ENCODE results near the gene DHRS4L2. TPM values are rescaled to one million over a fixed set of nuclear protein-coding genes. Genes with fewer than 3 reads are reported as not detected.

DHRS4L2 gene
- total and polyA plus RNA-seq, 10 of the 15 experiments (the other 5 are each of a cell fraction or from before 2014, with no cell fraction given), result 2.8 to 49.3 (median 21.8) TPM

Other genes starting within 250 kb of the DHRS4L2 start
Only the 7 nearest of the 20 such genes appear.
- 35.7 and 38.1 TPM in 2 replicates for gene DHRS4, start 35.2 kb upstream of the DHRS4L2 start, total RNA-seq (2014; rRNA removed)
- 18.2 and 19.7 TPM in 2 replicates for gene DHRS4, start 35.2 kb upstream of the DHRS4L2 start, total RNA-seq (2014; rRNA removed; fragmentation: Illumina TruSeq; extraction: Trizol)
- 24.3 TPM in 2 replicates for gene DHRS4, start 35.2 kb upstream of the DHRS4L2 start, total RNA-seq (2021)
- gene DHRS4, start 35.2 kb upstream of the DHRS4L2 start, polyA plus RNA-seq (2011; rRNA removed), result 10.1 and 12.2 TPM in 2 replicates
- gene DHRS4, start 35.2 kb upstream of the DHRS4L2 start, polyA plus RNA-seq (2014; fragmentation: Illumina TruSeq; extraction: Trizol), result 16.6 and 20.1 TPM in 2 replicates
- 1 to 10 TPM; 2.4 to 8.2 TPM for gene DHRS4, start 35.2 kb upstream of the DHRS4L2 start, polyA plus RNA-seq (2014; fragmentation: Nextera tagmentation; extraction: Ambion mirVana)
- gene DHRS4, start 35.2 kb upstream of the DHRS4L2 start, polyA plus RNA-seq (2014; rRNA removed), result 31.6 and 36.0 TPM in 2 replicates
- gene DHRS4, start 35.2 kb upstream of the DHRS4L2 start, polyA plus RNA-seq (2016; fragmentation: Nextera tagmentation; extraction: Ambion mirVana), result 10 to 100 TPM; 32.9 to 33.4 TPM
- gene CARMIL3, start 63.1 kb downstream of the DHRS4L2 start, total RNA-seq (2014; rRNA removed), result 0.17 and 0.27 TPM in 2 replicates
- 0.09 and 0.14 TPM in 2 replicates for gene CARMIL3, start 63.1 kb downstream of the DHRS4L2 start, total RNA-seq (2014; rRNA removed; fragmentation: Illumina TruSeq; extraction: Trizol)
- 0.26 and 0.72 TPM in 2 replicates for gene CARMIL3, start 63.1 kb downstream of the DHRS4L2 start, total RNA-seq (2021)
- 0.22 and 0.26 TPM in 2 replicates for gene CARMIL3, start 63.1 kb downstream of the DHRS4L2 start, polyA plus RNA-seq (2011; rRNA removed)
- gene CARMIL3, start 63.1 kb downstream of the DHRS4L2 start, polyA plus RNA-seq (2014; fragmentation: Illumina TruSeq; extraction: Trizol), result 0.08 and 0.13 TPM in 2 replicates
- gene CARMIL3, start 63.1 kb downstream of the DHRS4L2 start, polyA plus RNA-seq (2014; fragmentation: Nextera tagmentation; extraction: Ambion mirVana), result not detected
- 0.32 and 0.33 TPM in 2 replicates for gene CARMIL3, start 63.1 kb downstream of the DHRS4L2 start, polyA plus RNA-seq (2014; rRNA removed)
- under 1 TPM in 1 of 2 experiments, not detected in 1; 0.25 TPM for gene CARMIL3, start 63.1 kb downstream of the DHRS4L2 start, polyA plus RNA-seq (2016; fragmentation: Nextera tagmentation; extraction: Ambion mirVana)
- not detected in 2 replicates for gene CPNE6, start 82.6 kb downstream of the DHRS4L2 start, total RNA-seq (2014; rRNA removed)
- not detected in 2 replicates for gene CPNE6, start 82.6 kb downstream of the DHRS4L2 start, total RNA-seq (2014; rRNA removed; fragmentation: Illumina TruSeq; extraction: Trizol)
- gene CPNE6, start 82.6 kb downstream of the DHRS4L2 start, total RNA-seq (2021), result 0.13 and 0.18 TPM in 2 replicates
- gene CPNE6, start 82.6 kb downstream of the DHRS4L2 start, polyA plus RNA-seq (2011; rRNA removed), result 0.07 TPM in 1 of 2 replicates, not detected in the other
- gene CPNE6, start 82.6 kb downstream of the DHRS4L2 start, polyA plus RNA-seq (2014; fragmentation: Illumina TruSeq; extraction: Trizol), result 0.43 TPM in 1 of 2 replicates, not detected in the other
- under 1 TPM in 1 of 2 experiments, not detected in 1; 0.06 TPM for gene CPNE6, start 82.6 kb downstream of the DHRS4L2 start, polyA plus RNA-seq (2014; fragmentation: Nextera tagmentation; extraction: Ambion mirVana)
- 0.15 and 0.25 TPM in 2 replicates for gene CPNE6, start 82.6 kb downstream of the DHRS4L2 start, polyA plus RNA-seq (2014; rRNA removed)
- gene CPNE6, start 82.6 kb downstream of the DHRS4L2 start, polyA plus RNA-seq (2016; fragmentation: Nextera tagmentation; extraction: Ambion mirVana), result under 1 TPM; 0.32 to 0.42 TPM
- gene PCK2, start 105.4 kb downstream of the DHRS4L2 start, total RNA-seq (2014; rRNA removed), result 41.5 and 46.4 TPM in 2 replicates
- gene PCK2, start 105.4 kb downstream of the DHRS4L2 start, total RNA-seq (2014; rRNA removed; fragmentation: Illumina TruSeq; extraction: Trizol), result 27.8 and 31.2 TPM in 2 replicates
- 78.5 and 78.6 TPM in 2 replicates for gene PCK2, start 105.4 kb downstream of the DHRS4L2 start, total RNA-seq (2021)
- 23.0 and 42.3 TPM in 2 replicates for gene PCK2, start 105.4 kb downstream of the DHRS4L2 start, polyA plus RNA-seq (2011; rRNA removed)
- 19.6 and 42.9 TPM in 2 replicates for gene PCK2, start 105.4 kb downstream of the DHRS4L2 start, polyA plus RNA-seq (2014; fragmentation: Illumina TruSeq; extraction: Trizol)
- 10 to 100 TPM in 1 of 2 experiments, 1 to 10 TPM in 1; 6.6 to 12.3 TPM for gene PCK2, start 105.4 kb downstream of the DHRS4L2 start, polyA plus RNA-seq (2014; fragmentation: Nextera tagmentation; extraction: Ambion mirVana)
- 68.3 and 79.0 TPM in 2 replicates for gene PCK2, start 105.4 kb downstream of the DHRS4L2 start, polyA plus RNA-seq (2014; rRNA removed)
- 100 to 1,000 TPM; 100 to 110 TPM for gene PCK2, start 105.4 kb downstream of the DHRS4L2 start, polyA plus RNA-seq (2016; fragmentation: Nextera tagmentation; extraction: Ambion mirVana)
- gene DCAF11, start 125.8 kb downstream of the DHRS4L2 start, total RNA-seq (2014; rRNA removed), result 90.1 and 91.2 TPM in 2 replicates
- gene DCAF11, start 125.8 kb downstream of the DHRS4L2 start, total RNA-seq (2014; rRNA removed; fragmentation: Illumina TruSeq; extraction: Trizol), result 57.5 and 59.0 TPM in 2 replicates
- 66.3 and 69.2 TPM in 2 replicates for gene DCAF11, start 125.8 kb downstream of the DHRS4L2 start, total RNA-seq (2021)
- gene DCAF11, start 125.8 kb downstream of the DHRS4L2 start, polyA plus RNA-seq (2011; rRNA removed), result 51.4 and 76.7 TPM in 2 replicates
- gene DCAF11, start 125.8 kb downstream of the DHRS4L2 start, polyA plus RNA-seq (2014; fragmentation: Illumina TruSeq; extraction: Trizol), result 50.9 and 72.0 TPM in 2 replicates
- gene DCAF11, start 125.8 kb downstream of the DHRS4L2 start, polyA plus RNA-seq (2014; fragmentation: Nextera tagmentation; extraction: Ambion mirVana), result 10 to 100 TPM; 13.4 to 16.4 TPM
- 73.2 and 76.8 TPM in 2 replicates for gene DCAF11, start 125.8 kb downstream of the DHRS4L2 start, polyA plus RNA-seq (2014; rRNA removed)
- gene DCAF11, start 125.8 kb downstream of the DHRS4L2 start, polyA plus RNA-seq (2016; fragmentation: Nextera tagmentation; extraction: Ambion mirVana), result 10 to 100 TPM; 62.8 to 71.1 TPM
- gene NRL, start 126.0 kb downstream of the DHRS4L2 start, total RNA-seq (2014; rRNA removed), result 2.1 and 4.4 TPM in 2 replicates
- gene NRL, start 126.0 kb downstream of the DHRS4L2 start, total RNA-seq (2014; rRNA removed; fragmentation: Illumina TruSeq; extraction: Trizol), result 1.0 and 1.3 TPM in 2 replicates
- 2.2 and 2.5 TPM in 2 replicates for gene NRL, start 126.0 kb downstream of the DHRS4L2 start, total RNA-seq (2021)
- 2.1 and 2.2 TPM in 2 replicates for gene NRL, start 126.0 kb downstream of the DHRS4L2 start, polyA plus RNA-seq (2011; rRNA removed)
- gene NRL, start 126.0 kb downstream of the DHRS4L2 start, polyA plus RNA-seq (2014; fragmentation: Illumina TruSeq; extraction: Trizol), result 0.63 and 0.76 TPM in 2 replicates
- gene NRL, start 126.0 kb downstream of the DHRS4L2 start, polyA plus RNA-seq (2014; fragmentation: Nextera tagmentation; extraction: Ambion mirVana), result under 1 TPM; 0.11 to 0.13 TPM
- 2.5 and 2.9 TPM in 2 replicates for gene NRL, start 126.0 kb downstream of the DHRS4L2 start, polyA plus RNA-seq (2014; rRNA removed)
- 1 to 10 TPM; 2.2 to 2.7 TPM for gene NRL, start 126.0 kb downstream of the DHRS4L2 start, polyA plus RNA-seq (2016; fragmentation: Nextera tagmentation; extraction: Ambion mirVana)
- gene FITM1, start 141.7 kb downstream of the DHRS4L2 start, total RNA-seq (2014; rRNA removed), result 1.9 and 2.0 TPM in 2 replicates
- 0.18 and 0.27 TPM in 2 replicates for gene FITM1, start 141.7 kb downstream of the DHRS4L2 start, total RNA-seq (2014; rRNA removed; fragmentation: Illumina TruSeq; extraction: Trizol)
- gene FITM1, start 141.7 kb downstream of the DHRS4L2 start, total RNA-seq (2021), result 0.64 TPM in 2 replicates
- 0.09 and 0.49 TPM in 2 replicates for gene FITM1, start 141.7 kb downstream of the DHRS4L2 start, polyA plus RNA-seq (2011; rRNA removed)
- 0.28 TPM in 1 of 2 replicates, not detected in the other for gene FITM1, start 141.7 kb downstream of the DHRS4L2 start, polyA plus RNA-seq (2014; fragmentation: Illumina TruSeq; extraction: Trizol)
- gene FITM1, start 141.7 kb downstream of the DHRS4L2 start, polyA plus RNA-seq (2014; fragmentation: Nextera tagmentation; extraction: Ambion mirVana), result under 1 TPM in 1 of 2 experiments, not detected in 1; 0.11 TPM
- gene FITM1, start 141.7 kb downstream of the DHRS4L2 start, polyA plus RNA-seq (2014; rRNA removed), result 0.76 and 1.3 TPM in 2 replicates
- gene FITM1, start 141.7 kb downstream of the DHRS4L2 start, polyA plus RNA-seq (2016; fragmentation: Nextera tagmentation; extraction: Ambion mirVana), result under 1 TPM in 1 of 2 experiments, not detected in 1; 0.42 TPM